Measurements from ENCODE around the gene PAN3. TPM values are rescaled to one million over a fixed set of nuclear protein-coding genes. Genes with fewer than 3 reads are reported as not detected.

PAN3 gene
- total RNA-seq (2021) = 41.5 and 46.1 TPM in 2 replicates
- Bru-seq, nascent RNA = percentile 95 among the genes with signal in this experiment
- percentile 92 among the genes with signal in this experiment for BruChase-seq, experiment 1, labeled RNA remaining after a 2-hour chase
- BruChase-seq, experiment 2, labeled RNA remaining after a 6-hour chase = percentile 86 among the genes with signal in this experiment
- long read RNA-seq, full-length matches to known transcripts = 3 of 7 reads
- long read RNA-seq, partial matches to known transcripts = 1 of 7 reads
- long read RNA-seq, other reads (novel, unspliced or antisense) = 3 of 7 reads

GRCh38 chr13:28138012-28138755 is at the start of gene PAN3:
PAN3 (plus strand) TSS chr13:28138545; CDS start chr13:28138658, 113 bp downstream.
- CTCF ChIA-PET = interaction anchor here (0.5 kb wide), 1 partner anchor 25 kb away, joined by 6 read pairs; no protein-coding TSS in a partner anchor
- intact Hi-C loops (cut with micrococcal nuclease; ENCODE audit: unreplicated experiment) = loop anchor here (5.0 kb wide), 1 partner anchor 499 kb away; no protein-coding TSS in a partner anchor

GRCh38 chr13:28089065-28089464 is 49.3 kb upstream of the PAN3 start:
- BruUV-seq (replicated peaks) = no TSS peak
- TF ChIP-seq CTCF (conservative IDR thresholded peaks at IDR 0.05; ENCODE audit: low read depth, low read length) (no peak), EZH2 (IDR thresholded peaks at IDR 0.05; ENCODE audit: borderline replicate concordance, low read depth, low read length, poor library complexity, severe bottlenecking) (no peak)
- DNase-seq (ENCODE audit: low spot score) = no peak
- H3K27me3 ChIP-seq (replicated peaks; ENCODE audit: insufficient read depth, low read depth, low read length, poor library complexity) = peaks cover 10% of the 10 kb centered on the region
- POLR2A ChIA-PET (ENCODE audit: low non-redundant PET) = no interaction called here
- intact Hi-C loops (cut with micrococcal nuclease; ENCODE audit: unreplicated experiment) = no loop called here
- no peak overlapping the region for H3K4me3 ChIP-seq (ENCODE audit: low read depth, low read length, poor library complexity, severe bottlenecking)
- CTCF ChIA-PET = interaction anchor here (0.7 kb wide), 1 partner anchor 23 kb away, joined by 6 read pairs; no protein-coding TSS in a partner anchor
- H3K4me1 ChIP-seq (ENCODE audit: insufficient read depth, low read length, poor library complexity, severe bottlenecking) = no peaks in the 10 kb centered on the region
- H3K9me3 ChIP-seq (ENCODE audit: low read depth, low read length, poor library complexity, severe bottlenecking) = no peaks in the 10 kb centered on the region
- no peaks in the 10 kb centered on the region for H3K36me3 ChIP-seq (ENCODE audit: insufficient read depth, low read length, poor library complexity, severe bottlenecking)
- no peak overlapping the region for H3K27ac ChIP-seq (ENCODE audit: low read depth, low read length, poor library complexity, severe bottlenecking)

More at GRCh38 chr13:28138012-28138755, at the start of gene PAN3:
- Histone ChIP-seq H3K4me1 (ENCODE audit: insufficient read depth, low read length, poor library complexity, severe bottlenecking) (peaks cover 12% of the 10 kb centered on the region), H3K36me3 (ENCODE audit: insufficient read depth, low read length, poor library complexity, severe bottlenecking) (no peaks in the 10 kb centered on the region), H3K9me3 (ENCODE audit: low read depth, low read length, poor library complexity, severe bottlenecking) (no peaks in the 10 kb centered on the region), H3K27me3 (replicated peaks; ENCODE audit: insufficient read depth, low read depth, low read length, poor library complexity) (no peaks in the 10 kb centered on the region), H3K27ac (ENCODE audit: low read depth, low read length, poor library complexity, severe bottlenecking) (peak within 1 kb of the TSS; percentile 100), H3K4me3 (ENCODE audit: low read depth, low read length, poor library complexity, severe bottlenecking) (peak within 1 kb of the TSS; percentile 98)
- BruUV-seq (replicated peaks) = no TSS peak
- DNase-seq (ENCODE audit: low spot score) = peak; percentile 96
- POLR2A ChIA-PET (ENCODE audit: low non-redundant PET) = interaction anchor here (0.7 kb wide), 1 partner anchor 17 kb away, joined by 4 read pairs; no protein-coding TSS in a partner anchor
- no peak for TF ChIP-seq CTCF (conservative IDR thresholded peaks at IDR 0.05; ENCODE audit: low read depth, low read length)
- no peak for TF ChIP-seq EZH2 (IDR thresholded peaks at IDR 0.05; ENCODE audit: borderline replicate concordance, low read depth, low read length, poor library complexity, severe bottlenecking)

GRCh38 chr13:28092431-28092830 is 45.9 kb upstream of the PAN3 start:
- Histone ChIP-seq H3K4me1 (ENCODE audit: insufficient read depth, low read length, poor library complexity, severe bottlenecking) (no peaks in the 10 kb centered on the region), H3K9me3 (ENCODE audit: low read depth, low read length, poor library complexity, severe bottlenecking) (no peaks in the 10 kb centered on the region), H3K27me3 (replicated peaks; ENCODE audit: insufficient read depth, low read depth, low read length, poor library complexity) (peaks cover 31% of the 10 kb centered on the region), H3K4me3 (ENCODE audit: low read depth, low read length, poor library complexity, severe bottlenecking) (no peak overlapping the region), H3K27ac (ENCODE audit: low read depth, low read length, poor library complexity, severe bottlenecking) (no peak overlapping the region), H3K36me3 (ENCODE audit: insufficient read depth, low read length, poor library complexity, severe bottlenecking) (no peaks in the 10 kb centered on the region)
- intact Hi-C loops (cut with micrococcal nuclease; ENCODE audit: unreplicated experiment) = no loop called here
- CTCF ChIA-PET = no interaction called here
- POLR2A ChIA-PET (ENCODE audit: low non-redundant PET) = no interaction called here
- no TSS peak for BruUV-seq (replicated peaks)
- TF ChIP-seq CTCF (conservative IDR thresholded peaks at IDR 0.05; ENCODE audit: low read depth, low read length) (no peak), EZH2 (IDR thresholded peaks at IDR 0.05; ENCODE audit: borderline replicate concordance, low read depth, low read length, poor library complexity, severe bottlenecking) (no peak)
- DNase-seq (ENCODE audit: low spot score) = no peak
